GM21717 (cell line): ENCODE data around the gene AP3D1.
A peak's percentile ranks its signal among the peaks of the same experiment; 100 is the strongest.

ENCODE experiments used
- ATAC-seq: cut with Tn5 transposase; IDR thresholded peaks from one replicate; pipeline ENCODE4 v1.9.1; 2021; ENCODE audit warnings: mild to moderate bottlenecking, moderate library complexity; ENCODE audit not compliant: unreplicated experiment

The AP3D1 gene

DNA sequence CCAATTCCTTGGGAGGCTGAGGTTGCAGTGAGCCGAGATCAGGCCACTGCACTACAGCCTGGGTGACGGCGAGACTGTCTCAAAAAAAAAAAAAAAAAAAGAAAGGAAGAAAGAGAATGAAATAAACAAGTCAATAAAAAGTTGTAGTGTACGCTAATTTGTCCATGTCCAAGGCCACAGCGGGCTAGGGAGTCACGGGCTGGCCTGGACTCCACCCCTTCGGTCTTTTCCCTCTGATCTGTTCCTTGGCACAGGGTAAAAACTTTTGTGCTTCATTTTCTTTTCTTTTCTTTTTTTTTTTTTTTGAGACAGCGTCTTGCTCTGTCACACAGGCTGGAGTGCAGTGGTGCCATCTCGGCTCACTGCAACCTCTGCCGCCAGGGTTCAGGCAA lies 80.9 kb downstream of the AP3D1 start:
- no peak for ATAC-seq

- ATAC-seq = no peak
Observed at GRCh38 chr19:2064788-2065524, 86.4 kb downstream of the AP3D1 start.

DNA sequence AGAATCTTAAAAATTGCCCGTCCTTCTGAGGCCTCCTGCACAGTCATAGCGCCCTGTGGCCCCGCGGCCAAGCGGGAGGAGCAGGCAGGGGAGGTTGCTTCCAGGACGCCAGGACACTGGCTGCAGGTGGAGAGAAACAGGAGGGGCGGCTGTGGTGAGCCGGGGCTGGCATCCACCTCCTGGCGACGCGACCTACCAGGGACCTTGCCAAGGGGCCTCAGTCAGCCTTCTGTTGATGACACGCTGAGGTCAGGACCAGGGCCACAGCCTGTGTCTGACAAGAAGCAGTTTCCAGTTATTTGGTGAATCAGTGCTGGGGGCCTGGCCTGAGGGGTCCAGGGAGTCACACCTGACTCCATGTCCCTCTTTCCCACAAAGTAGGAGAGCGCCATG lies 87.0 kb downstream of the AP3D1 start:
- ATAC-seq = no peak

DNA sequence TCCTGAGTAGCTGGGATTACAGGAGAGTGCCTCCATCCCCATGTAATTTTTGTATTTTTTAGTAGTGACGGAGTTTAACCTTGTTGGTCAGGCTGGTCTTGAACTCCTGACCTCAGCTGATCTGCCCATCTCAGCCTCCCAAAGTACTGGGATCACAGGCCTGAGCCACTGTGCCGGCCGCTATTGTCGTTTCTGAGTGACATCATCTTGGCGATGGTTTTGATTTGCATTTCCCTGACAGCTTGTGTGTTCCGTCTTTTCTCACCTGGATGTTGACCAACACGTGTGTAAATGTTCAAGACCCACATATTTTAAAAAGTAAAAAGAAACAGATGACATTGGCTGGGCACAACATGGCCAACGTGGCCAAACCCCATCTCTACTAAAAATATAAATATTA lies 87.5 kb downstream of the AP3D1 start:
- no peak for ATAC-seq

DNA sequence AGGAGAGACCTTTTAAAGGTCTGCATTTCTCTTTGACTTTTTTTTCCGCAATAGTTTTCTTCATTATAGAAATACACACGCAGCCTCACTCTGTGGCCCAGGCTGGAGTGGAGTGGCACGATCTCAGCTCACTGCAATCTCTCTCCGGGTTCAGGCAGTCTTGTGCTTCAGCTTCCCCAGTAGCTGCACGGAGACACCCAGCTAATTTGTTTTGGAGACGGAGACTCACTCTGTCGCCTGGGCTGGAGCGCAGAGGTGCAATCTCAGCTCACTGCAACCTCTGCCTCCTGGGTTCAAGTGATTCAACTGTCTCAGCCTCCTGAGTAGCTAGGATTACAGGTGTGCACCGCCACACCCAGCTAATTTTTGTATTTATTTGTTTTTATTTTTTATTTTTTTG lies 88.6 kb downstream of the AP3D1 start:
- ATAC-seq = no peak

DNA sequence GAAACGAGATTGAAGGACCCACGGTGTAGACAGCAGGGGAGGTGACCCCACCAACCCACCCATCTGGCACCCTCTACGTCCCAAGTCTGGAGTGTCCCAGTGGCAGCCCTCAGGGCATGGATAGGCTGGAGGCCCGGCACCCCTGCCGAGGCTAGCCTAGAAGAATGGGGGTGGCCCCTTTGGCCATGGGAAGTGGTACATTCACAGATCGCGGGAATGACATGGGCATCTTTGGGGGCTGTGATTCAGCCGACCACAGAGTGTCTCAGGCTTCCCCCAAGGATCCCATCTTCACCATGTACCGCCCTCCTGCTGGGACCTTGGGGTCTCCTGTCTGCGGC lies 89.0 kb downstream of the AP3D1 start:
- ATAC-seq = no peak

DNA sequence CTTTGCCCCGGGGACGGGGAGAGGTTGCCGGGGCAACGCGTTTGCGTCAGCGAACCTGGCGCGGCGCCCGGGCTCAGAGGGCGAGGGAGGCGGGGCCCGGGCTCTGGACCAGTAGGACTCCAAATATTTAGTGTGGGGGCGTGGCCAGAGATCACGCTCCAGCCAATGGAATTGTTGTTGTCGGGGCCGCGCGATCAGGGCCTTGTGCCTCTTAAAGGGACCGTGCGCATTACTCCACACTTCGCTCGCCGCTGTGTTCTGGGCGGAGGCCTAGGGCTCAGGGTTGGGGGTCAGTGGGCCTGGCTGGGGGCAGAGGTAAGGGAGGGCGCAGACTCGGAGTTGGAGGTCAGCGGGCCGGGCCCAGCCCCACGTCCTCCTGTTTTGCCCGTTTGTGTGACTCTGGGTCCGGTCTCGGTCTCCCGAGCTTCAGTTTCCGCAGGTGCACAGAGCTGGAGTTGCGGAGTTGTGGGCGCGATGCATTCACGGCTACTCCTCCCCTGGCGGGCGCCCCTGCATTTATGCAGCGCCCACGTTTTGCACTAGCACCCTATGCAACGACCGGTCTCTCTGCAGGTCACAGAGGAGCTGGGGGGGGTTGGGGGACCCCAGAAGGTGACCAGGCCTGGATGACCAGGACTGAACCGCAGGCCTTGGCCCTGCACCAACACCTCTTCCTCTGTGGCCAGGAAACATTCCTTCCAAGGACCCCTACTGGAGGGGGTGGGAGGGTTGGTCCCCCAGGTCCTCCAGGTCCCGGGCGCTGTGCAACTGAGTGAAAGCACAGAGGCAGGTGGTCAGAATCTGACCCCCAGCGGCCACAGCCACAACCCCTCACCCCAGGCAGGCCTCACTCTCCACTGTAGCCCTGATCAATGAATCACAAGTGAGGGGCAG lies 89.6 kb downstream of the AP3D1 start:
- peak; percentile 52 for ATAC-seq

- peak; percentile 11 for ATAC-seq
Observed at GRCh38 chr19:2060884-2061494, 90.4 kb downstream of the AP3D1 start.

DNA sequence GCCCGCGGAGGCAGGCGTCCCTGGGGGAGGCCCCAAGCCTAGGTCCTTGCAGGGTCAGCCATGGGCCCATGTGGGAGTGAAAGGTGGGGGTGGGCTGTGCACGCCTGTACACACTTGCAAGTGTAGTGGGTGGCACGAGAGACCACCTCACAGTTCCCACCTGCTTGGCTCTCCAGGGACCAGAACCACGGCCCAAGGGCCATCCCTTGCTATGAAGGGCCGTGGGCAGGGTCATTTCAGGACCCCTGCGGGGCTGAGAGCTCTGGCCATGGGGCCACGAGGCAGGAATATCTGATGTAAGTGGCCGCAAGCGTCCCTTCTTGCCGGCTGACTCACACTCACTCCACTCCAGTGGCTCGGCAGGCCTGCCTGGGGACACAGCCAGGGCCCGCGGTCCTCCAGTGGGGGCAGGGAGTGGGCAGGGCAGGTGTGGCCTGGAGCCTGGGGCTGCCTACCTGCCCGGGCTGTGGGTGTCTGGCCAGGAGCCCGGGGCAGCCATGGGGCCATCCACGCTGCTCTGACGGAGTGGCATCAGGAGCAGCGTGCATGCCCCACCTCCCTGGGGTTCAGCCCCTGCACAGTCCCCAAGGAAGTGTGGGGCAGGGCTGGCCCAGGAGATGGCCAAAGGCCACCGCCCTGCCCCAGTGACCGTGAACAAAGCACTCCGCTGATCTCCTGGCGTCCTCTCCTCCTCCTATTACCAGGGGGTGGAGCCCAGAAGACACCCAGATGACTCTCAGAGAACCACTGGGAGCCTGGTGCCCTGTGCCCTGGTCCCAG lies 91.8 kb downstream of the AP3D1 start:
- ATAC-seq = no peak

DNA sequence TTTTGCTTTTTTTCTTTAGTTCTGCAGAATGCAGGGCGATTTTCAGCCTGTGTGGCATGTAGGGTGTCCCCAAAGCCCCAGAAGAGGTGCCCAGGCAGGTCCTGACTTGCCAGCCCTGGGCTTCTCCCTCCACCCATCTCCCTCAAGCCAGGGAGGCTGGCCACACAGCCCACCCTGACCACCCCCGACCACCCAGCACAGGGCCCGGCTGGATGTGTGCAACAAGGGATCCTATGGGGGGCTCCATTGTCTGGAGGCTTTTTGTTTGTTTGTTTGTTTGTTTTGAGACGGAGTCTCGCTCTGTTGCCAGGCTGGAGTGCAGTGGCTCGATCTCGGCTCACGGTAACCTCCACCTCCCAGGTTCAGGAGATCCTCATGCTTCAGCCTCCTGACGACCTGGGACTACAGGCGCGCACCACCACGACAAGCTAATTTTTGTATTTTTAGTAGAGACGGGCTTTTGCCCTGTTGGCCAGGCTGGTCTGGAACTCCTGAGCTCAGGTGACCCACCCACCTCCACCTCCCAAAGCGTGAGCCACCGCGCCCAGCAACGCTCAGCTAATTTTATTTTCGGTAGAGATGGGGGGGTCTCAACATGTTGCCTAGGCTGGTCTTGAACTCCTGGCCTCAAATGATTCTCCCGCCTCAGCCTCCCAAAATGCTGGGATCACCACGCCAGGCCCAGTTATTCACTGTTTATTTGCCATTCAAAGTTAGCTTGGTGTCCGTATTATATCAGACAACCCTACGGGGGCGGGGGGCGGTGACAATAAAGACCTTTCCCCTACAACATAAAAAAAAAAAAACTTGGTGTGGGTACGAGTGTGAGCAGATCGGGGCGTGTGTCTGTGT lies 92.6 kb downstream of the AP3D1 start:
- no peak for ATAC-seq

- no peak for ATAC-seq
Observed at GRCh38 chr19:2057484-2058469, 93.6 kb downstream of the AP3D1 start.

DNA sequence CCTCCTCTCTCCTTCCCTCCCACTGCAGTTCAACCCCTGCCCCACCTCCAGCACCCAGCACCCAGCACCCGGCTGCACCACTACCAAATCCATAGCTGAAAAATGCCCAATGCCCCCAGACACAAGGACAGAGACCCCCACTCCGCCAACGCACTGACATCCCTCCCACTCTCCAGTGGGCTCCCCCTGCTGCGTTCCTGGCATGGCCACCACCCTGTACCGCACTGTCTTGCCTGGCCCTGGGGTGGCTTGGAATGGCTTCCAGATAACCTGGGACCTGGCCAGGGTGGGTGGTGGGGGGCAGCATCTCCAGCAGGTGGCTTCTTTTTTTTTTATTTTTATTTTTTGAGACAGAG lies 94.6 kb downstream of the AP3D1 start:
- no peak for ATAC-seq

- no peak for ATAC-seq
Observed at GRCh38 chr19:2055931-2056836, 95.2 kb downstream of the AP3D1 start.

DNA sequence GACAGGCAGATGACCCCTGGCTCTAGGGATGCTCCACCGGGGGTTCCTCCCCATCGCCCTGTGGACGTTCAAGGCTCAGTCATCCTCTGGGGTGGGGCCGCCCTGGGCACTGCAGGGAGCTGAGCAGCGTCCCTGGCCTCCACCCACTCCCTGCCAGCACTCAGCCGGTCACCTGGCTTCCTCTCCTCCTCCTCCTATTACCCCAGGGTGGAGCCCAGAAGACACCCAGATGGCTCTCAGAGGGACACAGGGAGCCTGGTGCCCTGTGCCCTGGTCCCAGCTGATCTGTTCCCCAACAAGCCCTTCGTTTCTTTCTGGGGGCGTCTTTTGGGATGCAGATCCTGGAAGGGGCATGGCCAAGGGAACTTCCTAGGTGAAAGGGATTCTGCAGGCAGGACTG lies 96.6 kb downstream of the AP3D1 start:
- ATAC-seq = no peak

DNA sequence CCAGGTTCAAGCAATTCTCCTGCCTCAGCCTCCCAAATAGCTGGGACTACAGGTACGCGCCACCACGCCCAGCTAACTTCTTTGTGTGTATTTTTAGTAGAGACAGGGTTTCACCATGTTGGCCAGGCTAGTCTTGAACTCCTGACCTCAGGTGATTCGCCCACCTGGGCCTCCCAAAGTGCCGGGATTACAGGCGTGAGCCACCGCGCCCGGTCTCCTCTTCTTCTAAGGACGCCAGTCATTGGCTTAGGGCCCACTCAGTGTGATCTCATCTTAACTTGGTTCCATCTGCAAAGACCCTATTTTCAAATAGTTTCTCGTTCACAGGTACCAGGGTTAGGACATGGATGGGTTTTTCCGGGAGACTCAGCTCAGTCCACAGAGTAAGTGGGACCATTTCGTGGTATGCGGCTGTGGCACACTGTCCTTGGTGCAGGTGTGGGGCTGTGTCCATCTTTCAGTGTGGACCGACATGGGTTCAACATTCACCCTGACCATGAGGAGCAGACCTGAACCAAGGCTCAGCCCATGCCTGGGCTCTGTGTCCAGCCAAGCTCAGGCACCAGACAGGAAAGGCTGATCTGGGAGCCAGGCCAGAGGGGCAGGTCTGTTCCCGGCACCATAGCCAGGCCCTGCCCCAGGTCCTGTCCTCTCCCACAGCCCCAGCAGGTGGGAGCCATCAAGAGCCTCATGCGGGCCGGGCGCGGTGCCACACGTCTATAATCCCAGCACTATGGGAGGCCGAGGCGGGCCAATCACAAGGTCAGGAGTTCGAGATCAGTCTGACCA lies 97.6 kb downstream of the AP3D1 start:
- no peak for ATAC-seq

DNA sequence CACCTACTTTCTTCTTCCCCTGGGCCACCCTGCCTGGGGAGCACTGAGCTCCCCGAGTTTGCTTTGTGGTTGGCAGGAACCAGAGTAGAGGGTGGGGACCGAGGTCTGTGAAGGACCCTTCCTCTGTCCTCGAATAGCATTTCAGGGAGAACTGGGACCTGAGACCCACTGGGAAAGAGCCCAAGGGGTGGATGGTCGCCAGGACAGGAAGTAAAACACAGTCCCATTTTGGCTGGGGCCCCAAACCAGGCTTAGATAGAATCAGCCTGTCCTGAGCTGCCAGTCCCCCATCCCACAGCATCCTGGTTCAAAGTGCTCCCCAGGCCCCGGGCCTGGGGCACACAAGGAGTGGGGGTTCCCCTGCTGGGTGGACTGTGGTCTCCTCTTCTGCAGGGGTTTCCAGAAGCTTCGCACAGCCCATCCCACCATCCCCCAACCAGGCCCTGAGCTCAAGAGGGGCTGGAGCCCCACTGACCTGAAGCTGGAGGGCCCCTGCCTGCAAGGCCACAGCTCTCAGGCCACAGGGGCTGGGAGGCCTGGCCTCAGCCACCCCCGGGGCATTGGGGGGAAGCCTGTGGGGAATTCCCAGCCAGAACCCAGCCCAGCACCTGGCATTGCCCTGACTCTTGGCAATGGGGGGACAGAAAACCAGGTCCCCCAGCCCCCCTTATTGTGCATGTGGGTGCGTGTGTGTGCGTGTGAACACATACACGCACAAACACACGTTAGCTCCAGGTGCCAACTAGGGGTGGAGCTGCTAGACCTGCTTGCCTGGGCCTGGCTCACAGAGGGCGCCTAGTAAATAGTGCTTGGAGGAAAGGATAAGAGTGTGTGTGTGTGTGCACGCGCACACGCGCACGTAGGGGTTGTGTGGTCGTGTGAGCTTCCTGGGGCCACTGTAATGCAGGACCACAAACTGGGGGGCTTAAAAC lies 99.3 kb downstream of the AP3D1 start:
- ATAC-seq = no peak
